ENCODE measurements around the gene GSE1.

GSE1 gene

DNA sequence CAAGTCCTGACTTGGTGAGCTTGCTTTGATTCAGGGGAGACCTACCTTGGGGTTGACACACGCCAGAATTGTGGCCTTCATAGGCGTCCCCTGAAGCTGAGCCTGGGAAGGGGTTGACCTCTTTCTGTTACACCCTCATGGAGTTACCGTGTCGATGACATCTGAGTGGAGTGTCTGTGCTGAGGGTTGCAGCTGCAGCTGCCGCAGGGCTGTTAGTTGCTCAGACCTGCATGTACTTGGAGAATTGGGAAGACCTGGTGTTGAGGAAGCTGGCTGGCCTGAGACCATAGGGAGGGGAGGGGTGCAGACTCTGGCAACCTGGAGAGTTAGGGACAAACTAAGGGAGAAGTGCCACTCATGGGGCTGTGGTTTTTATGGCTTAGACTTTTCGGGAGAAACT lies 9.6 kb downstream of the GSE1 start:
- DNase-seq: no peak

DNA sequence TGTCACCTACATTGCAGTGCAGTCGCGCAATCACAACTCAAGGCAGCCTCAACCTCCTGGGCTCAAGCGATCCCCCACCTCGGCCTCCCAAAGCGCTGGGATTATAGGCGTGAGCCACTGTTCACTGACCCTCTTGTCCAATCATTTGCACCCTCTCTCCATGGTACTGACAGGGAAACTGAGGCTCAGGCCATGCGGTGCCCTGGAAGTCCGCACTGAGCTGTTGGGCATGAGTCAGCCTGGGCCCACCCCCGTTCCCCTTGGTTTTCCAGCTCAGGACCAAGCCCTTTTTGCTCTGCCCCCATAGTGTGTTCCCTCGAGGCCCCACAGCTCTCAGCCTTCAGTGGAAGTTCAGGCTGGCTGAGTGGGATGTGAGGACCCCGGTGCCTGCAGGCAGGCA lies 10.1 kb downstream of the GSE1 start:
- no peak for DNase-seq

DNA sequence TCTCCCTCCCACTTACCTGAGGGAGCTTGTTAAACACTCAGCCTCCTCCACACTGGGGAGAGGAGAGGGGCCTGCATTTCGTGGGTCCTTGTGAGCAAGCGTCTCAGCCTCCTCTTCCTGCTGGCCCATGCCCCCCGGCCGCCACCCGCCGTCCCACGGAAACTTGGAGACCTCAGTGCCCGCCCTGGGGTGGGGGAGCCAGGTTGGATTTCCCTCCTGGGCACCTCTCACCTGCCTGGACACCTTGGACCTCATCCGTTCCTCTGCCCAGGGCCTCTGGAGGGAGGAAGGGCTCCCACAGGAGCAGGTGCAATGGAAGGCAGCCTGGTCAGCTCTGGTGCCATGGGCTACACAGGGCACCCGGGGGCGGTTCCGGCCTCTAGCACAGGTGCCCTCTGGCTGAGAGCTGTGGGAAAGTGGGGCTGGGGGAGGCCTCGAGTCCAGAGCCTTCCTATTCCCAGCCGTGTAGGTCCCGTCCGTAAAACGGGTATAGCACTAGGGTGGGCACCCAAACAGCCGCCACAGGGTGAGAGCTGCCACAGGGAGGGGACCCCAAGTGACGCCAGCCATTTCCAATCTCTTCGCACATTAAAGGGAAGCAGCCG lies 11.0 kb downstream of the GSE1 start:
- no peak for DNase-seq

DNA sequence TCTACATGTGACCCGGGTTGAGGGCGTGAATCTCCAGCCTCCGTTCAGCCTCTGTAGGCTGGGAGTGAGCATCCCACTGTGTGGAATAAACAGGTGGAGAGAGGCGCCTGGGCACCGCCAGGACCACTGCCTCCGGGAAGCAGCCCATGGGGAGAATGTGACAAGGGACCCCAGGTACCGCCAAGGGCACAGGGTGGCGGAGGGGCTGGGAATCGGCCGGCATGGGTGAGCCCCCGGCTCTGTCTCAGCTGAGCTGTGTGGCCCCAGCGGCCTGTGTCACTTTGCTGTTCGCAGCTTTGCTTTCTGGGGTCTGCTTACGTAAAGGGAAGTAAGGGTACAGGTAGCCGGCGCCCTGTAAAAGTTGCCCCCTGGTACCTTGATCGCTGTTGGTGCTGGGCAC lies 11.5 kb downstream of the GSE1 start:
- DNase-seq: no peak

DNA sequence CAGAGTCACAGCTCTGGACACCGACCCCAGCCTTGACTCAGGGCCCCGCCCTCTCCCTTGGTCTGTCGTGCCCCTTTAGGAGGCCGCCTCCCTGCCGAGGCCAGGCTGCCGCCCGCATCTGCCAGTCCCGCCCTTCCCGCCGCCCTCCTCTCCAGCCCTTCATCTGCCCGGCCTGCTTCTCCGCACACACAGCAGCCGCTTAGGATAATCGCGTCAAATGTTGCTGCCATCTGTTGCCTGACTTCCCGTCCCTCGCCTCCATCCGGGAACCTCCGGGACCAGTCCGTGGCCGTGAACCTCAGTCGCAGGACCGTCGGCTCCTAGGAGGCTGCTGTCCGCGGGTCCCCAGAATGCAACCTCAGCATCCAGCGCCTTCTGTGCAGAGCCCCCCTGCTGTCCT lies 11.9 kb downstream of the GSE1 start:
- no peak for DNase-seq

DNA sequence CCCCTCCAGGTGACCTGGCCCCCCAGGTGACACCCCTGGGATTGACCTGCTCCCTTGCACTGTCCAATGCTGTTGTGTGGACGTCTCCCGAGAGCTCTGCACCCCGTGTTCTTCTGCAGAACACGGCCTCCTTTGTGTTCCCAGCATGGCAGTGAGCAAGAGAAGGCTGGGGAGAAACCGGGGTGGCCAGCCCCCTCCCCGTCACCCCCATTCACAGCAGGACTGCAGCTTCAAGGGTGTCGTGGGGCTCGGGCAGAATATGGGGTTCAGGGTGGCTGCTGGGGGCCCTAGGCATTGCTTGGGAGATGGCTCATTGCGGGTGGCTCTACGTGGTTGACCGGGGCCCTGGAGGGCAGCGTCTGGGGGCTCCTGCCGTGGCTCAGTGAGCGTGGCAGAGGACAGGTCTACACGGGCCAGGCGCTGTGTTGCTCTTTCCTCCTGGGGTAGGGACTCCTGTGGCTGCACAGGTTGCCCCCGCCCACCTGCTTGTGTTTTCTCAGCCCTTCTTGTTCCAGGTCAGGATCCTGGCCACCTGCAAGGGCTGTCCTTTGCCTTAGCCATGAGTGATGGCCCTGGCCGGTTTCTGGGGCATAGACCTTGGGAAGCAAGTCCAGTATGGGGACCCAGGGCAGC lies 12.5 kb downstream of the GSE1 start:
- DNase-seq: no peak

DNA sequence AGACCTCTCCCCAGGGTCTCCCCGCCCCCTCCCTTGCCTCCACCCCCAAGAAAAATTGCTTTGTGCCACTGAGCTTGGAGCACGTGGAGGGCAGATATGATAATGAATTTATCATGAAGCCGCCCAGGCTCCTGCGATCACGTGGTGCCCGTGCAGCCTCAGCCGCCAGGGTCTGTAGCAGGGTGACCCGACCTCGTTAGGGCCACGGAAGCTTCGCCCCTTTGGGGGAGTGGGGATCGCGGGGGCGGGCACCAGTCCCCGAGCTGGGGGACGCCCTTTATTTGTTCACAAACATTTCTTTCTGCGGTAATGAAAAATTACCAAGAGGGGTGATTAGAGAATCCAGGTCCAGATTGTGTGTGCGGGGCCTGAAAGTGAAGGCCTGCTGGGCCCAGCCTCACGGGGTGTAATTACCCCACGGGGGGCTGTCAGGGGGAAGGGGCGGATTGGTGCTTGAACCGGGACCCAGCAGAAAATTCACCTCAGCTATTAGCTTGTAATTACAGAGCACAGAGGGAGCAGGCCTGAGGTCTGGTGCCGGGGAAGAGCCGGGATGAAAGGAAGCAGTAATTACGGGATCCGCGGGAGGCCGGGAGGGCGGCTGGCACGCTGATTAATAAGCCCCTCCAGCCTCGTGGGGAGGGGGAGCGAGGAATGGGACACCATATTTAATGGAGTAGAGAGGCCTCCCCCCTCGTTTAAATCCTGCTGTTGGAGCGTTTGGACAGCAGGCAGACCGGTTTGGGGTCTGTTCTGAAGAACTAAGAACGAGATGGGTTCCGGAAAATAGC lies 13.3 kb downstream of the GSE1 start:
- no peak for DNase-seq

DNA sequence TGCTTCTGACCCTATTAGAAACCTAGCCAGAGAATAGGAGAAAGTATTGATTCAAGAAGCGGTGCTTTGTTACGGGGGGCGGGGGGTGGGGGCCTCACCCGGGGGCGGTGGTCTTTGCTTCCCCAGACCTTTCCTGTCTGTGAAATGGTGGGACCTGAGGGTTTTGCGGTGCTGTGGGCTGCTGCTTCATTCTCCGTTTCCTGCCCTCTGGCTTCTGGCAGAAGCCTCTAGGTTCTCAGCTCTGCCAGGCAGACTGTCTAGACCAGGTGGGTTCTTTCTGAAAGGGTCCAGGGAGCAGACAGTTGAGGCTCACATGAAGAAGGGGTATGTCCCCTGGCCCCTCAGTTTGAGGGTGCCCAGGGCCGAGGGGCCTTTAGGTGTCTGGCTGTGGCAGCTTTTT lies 14.0 kb downstream of the GSE1 start:
- DNase-seq: no peak

DNA sequence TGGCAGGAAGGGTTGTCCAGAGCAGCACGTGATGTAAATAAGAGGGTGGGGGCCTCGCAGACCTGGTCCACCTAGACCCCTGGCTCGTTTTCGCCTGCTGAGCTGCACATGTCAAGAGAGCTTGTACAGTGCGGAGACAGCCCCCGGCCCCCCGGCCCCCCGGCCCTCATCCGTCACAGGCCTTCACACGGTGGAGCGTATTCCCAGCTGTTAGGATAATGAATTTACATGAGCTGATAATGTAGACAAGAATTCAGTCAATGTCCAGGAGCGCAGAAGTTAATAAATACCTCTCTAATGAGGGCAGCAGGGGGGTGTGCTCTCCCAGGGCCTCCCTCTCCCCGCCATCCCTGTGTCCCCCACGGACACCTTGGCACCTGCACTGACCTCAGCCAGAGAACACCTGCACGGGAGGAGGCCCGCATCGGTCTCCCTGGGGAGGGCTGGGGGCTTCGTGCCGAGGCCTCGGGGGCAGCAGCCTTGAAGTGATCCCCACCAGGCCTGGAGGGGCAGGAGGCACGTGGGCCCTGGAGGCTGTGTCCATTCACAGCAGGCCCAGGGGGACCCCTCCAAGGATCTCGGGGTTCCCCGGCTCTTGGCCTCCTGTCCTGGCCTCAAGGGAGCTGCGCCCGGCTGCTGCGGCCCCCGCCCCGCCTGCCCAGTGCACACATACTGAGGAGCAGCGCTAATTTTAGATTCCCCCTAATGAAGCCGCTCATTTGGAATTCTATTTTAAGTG lies 14.6 kb downstream of the GSE1 start:
- DNase-seq: no peak

DNA sequence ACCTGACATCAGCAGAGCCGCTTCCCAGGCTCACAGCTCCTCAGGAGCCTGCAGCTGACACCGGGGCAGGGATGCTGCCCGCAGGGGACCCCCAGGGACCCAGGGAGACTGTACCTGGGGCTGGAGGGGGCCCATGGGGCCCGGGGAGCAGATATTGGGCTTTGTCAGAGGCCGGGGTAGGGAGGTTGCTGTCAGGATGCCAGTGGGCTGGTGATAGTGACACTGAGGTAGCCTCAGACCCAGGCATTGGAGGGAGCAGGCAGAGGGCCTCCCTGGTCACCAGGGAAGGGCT lies 15.1 kb downstream of the GSE1 start:
- no peak for DNase-seq

DNA sequence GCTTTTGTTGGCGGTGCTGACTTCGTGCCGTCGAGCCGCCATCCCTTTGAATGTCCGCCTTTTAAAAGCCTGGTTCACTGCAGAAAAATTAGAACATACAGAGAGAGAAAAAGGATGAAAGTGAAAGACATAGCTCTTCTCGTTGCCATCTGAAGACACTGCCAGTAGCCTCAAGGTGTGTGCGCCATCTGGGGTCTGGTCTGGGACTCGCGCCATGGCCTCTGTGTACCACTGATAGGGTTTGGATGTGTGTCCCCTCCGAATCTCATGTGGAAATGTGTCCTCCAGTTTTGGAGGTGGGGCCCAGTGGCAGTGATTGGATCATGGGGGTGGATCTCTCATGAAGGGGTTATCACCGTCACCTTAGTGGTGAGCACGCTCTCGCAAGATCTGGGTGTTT lies 15.5 kb downstream of the GSE1 start:
- DNase-seq: no peak

DNA sequence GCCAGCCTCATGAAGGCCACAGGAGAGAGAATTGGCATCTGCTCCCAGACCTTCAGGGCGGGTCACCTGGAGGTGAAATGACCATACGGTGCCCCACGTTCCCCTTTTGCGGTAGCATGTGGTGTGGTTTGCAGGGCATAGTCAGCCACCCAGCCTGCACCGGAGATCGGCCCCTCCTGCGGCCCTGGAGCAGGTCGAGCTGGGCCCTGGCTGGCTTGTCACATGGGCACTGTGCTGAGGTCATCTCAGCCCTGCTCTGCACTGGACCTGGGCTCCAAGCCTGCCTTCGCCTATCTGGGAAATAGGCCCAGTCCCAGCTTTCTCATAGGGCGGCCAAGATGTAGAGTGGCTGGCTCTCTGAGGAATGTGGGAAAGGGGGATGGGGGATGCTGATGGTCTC lies 16.2 kb downstream of the GSE1 start:
- no peak for DNase-seq

DNA sequence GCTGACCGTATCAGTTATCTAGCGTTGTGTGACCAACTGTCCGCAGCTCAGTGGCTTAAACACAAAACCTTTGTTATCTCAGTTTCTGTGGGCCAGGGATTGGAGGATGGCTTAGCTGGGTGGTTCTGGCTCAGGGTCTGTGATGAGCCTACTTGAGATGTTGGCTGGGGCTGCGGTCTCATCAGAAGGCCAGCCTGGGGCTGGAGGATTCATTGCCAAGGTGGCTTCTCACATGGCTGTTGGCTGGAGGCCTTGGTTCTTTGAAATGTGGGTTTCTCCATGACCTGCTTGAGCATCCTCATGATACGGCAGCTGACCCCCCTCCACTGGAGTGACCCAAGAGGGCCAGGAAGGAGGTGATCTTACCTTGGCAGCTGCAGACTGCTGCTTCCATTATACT lies 16.7 kb downstream of the GSE1 start:
- no peak for DNase-seq

DNA sequence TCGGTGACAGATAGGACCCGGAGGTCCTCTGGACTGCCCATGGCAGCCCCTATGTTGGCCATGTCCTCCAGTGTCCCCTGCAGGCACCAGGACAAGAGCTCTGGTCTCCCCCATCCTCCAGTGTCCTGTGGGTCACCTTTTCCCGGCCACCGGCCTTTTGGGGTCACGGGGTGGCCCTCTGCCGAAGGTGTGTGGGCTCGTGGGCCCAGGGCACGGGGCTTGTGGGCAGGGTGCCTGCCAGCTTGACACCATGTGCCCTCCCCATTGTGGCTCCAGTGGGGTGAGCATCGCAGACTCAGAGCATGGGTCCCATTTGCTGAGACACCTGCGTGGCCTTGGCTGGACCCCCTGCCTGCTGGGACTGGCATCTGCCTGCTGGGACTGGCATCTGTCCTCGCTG lies 18.1 kb downstream of the GSE1 start:
- DNase-seq: no peak

DNA sequence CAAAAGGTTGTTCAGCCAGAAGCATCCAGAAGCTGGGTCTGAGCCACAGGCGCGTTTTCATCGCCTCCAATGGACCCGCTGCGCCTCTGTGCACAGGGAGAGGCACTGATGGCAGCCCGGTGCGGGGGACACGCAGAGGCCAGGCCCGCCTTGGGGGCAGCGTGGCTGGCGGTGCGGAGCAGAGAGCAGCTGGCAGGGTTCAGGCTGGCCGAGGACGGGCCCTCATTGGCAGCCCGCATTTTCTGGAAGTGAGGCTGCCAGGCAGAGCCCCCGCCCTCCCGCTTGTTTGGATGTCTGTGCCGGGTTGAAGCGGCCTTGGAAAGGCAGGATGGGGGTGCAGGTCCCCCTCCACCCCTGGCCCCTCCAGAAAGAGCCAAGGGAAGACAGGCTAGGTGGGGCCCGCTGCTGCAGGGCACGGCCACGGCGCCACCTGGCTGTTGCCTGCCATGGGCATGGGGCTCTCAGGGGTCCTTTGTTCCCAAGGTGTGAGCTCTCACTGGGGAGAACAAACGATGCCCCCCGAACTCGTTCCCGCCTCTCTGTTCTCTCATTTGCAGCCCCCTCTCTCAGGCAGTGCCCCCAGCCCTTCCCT lies 18.8 kb downstream of the GSE1 start:
- no peak for DNase-seq

DNA sequence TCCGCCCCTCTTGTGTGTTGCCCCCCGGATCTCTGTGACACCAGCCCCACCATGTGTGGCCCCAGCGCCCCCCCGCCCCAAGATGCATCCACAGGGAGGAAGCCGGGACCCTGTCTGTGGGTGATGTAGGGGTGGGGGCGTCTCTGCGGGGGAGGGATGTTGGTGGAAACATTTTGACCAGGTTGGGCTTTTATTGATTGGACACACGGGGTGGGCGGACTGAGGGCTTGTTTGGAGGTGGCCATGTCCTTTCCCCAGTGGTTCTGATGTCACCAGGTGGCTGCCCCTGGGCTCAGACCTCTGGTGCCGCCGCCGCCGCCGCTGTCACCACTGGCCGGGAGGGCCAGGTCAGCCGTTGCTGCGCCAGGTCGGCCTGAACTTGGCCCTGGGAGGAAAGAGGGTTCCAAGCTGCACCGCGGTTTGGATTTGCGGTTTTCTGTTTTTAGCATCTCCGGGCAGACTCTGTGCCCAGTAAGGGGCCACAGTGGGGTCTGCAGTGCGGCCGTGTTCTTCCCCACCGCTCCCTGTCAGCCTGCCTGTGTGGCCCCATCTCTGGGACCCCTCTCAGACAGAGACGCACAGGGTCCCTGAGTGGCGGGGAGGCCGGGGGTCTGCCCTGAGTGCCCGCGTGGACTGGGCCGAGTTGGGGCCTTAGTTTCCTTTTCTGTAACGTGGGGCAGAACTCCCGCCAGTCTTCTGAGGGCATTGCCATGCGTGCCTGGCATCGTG lies 19.8 kb downstream of the GSE1 start:
- DNase-seq: no peak

DNA sequence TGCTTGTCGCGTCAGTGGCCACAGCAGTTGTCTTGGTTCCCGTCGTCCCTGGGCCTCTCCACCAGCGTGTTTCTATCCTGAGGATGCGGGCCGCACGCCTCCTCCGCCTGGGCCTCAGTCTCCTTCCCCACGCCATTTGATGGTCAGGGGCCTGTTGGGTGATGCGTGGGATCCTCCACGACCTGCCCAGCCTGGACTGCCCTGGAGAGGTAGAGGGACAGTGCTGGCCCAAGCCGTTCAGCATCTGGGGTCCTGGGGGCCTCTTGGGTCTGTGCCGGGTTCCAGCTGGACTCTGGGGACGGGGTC lies 20.3 kb downstream of the GSE1 start:
- no peak for DNase-seq

DNA sequence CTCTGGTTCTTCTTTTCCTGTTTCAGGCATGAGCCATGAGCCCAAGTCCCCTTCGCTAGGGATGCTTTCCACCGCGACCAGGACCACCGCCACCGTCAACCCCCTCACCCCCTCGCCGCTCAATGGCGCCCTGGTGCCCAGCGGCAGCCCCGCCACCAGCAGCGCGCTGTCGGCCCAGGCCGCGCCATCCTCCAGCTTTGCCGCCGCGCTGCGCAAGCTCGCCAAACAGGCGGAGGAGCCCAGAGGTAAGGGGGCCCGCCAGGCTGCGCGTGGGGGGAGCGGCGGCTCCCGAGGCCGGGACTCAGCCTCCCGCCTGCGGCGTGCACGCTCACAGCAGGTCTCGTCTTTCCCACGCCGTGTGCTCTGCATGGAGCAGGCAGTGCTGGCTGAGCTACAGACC lies 20.8 kb downstream of the GSE1 start:
- DNase-seq: no peak

DNA sequence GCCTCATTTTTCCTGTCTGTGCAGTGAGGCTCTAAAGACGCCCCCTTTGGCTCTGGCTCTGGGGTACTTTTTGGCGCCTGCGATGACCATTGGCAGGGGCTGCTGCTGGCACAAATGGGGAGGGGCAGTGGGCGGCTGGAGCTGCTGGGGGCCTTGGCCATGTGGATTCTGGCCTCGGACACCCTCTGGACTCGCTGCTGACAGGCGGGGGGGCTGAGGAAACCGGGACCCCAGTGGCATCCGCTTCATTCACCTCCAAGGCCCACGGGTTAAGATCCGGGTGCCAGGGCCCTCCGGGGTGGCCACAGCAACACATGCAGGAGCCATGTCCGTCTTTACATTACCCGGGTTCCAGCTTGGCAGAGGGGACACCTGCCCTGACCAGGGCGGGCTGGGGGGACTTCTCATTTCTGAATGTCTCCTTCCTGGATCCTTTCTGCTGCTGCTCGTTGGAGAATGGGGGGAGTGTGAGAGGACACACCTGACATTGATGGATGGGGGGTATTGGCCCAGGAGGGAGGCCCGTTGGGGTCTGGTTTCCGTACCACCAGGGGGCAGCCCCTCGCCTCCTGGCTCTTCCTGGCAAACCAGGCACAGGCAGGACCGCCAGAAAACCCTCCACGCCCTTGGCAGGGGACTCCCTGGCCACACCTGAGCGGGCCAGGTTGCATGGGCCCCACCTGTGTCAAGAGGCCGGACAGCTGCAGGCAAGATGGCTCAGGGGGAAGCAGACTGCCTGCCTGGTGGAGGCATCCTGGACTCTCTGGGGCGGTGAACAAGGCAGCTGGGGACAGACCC lies 21.8 kb downstream of the GSE1 start:
- no peak for DNase-seq

DNA sequence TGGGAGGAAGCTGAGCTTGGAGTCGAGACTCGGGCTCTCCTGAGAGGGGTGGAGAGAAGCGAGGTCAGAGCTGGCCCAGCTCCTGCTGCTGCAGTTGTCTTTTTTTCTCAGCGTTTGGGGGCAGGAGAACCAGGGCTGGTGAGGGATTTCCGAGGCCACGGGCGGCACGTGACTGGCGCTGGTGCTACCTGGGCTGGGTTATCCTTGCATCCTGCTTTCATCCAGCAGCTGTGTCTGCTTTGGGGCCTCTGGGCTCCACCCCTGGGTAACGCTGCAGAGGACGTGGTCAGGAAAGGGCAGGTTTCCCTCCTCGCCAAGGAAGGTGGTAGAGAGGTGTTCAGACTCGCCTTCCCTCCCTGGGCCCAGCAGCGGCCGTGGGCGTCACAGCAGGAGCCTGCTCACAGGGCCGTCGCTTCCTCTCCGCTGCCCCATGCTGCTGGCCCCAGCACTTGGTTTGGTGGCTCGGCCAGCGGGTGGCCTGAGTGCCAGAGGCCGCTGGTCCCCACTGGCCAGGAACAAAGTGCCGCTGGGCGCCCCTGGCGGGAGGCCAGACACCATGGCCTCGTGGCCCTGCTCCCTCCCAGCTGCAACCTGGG lies 22.5 kb downstream of the GSE1 start:
- no peak for DNase-seq

DNA sequence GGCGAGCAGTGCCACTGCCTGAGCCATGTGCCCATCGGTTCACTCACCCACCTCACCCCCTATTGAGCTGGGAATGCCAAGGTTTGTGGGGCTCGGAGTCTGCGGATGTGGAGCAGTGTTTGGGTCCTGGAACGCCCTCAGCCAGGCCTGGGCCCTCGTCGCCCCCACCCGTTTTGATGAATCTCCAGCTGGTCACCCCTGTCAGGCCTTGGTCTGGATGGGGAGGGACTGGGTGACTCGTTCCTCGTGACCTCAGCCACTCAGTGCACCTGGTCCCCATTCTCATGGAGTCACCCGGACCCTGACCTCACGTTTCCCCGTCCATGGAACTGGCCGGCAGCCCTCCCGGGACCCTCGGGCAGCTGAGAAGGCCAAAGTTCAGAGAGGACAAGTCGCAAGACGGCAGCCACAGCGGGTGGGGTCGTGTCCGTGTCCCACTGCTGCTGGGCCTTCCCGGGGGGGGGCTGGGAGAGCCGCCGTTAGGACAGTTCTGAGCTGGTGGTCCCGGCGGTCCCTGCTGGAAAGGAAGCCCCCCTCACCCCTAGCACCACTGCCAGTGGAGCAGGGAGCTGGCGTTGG lies 23.2 kb downstream of the GSE1 start:
- DNase-seq: no peak
